H1 (cell line): ENCODE results near the gene VPS13D. TPM values are rescaled to one million over a fixed set of nuclear protein-coding genes. Genes with fewer than 3 reads are reported as not detected.

Experiments
- CTCF ChIA-PET: fragments of 300-600 bp; sonication (Branson Sonifier 250); formaldehyde crosslinking; loops from one replicate; lab custom pipeline; 2021; ENCODE audit not compliant: partially characterized antibody; lab: Charles Lee
- POLR2A ChIA-PET: fragments of 300-600 bp; sonication (Branson Sonifier 250); formaldehyde crosslinking; loops from one replicate; lab custom pipeline; 2021; ENCODE audit warnings: inconsistent platforms; ENCODE audit not compliant: partially characterized antibody; lab: Charles Lee
- DNase-seq, 2 experiments: peaks; one replicate each; pipeline versions ENCODE4 v3.0.0 to v3.0.0-alpha.2; 2010 to 2022; ENCODE audit warnings: low spot score in 2 of 2, low read depth in 1 of 2, mixed read lengths in 1 of 2
- FAIRE-seq: peaks from 2 replicates; lab custom pipeline; 2011; peaks lifted over from hg19 to GRCh38; lab: Jason Lieb, UNC
- H2AFZ ChIP-seq: 2 replicates; pipeline ENCODE4 v1.8.1; 2012; ENCODE audit warnings: low read length, inconsistent platforms
- H2AK5ac ChIP-seq: 2 replicates; pipeline ENCODE4 v1.6.1; 2013; ENCODE audit warnings: low read depth, low read length
- H2BK120ac ChIP-seq: replicated peaks from 2 replicates; pipeline ENCODE3; 2013; ENCODE audit warnings: low read depth, low read length, inconsistent platforms
- H2BK12ac ChIP-seq: 2 replicates; pipeline ENCODE4 v1.6.1; 2013; ENCODE audit warnings: low read depth, low read length
- H2BK15ac ChIP-seq: 2 replicates; pipeline ENCODE4 v1.6.1; 2013; ENCODE audit warnings: low read length
- H2BK20ac ChIP-seq: 2 replicates; pipeline ENCODE4 v1.6.1; 2013; ENCODE audit warnings: low read length
- H2BK5ac ChIP-seq: 2 replicates; pipeline ENCODE4 v1.6.1; 2013; ENCODE audit warnings: low read depth, low read length
- H3K14ac ChIP-seq: 2 replicates; pipeline ENCODE4 v1.6.1; 2013; ENCODE audit warnings: inconsistent platforms; ENCODE audit not compliant: insufficient read length
- H3K18ac ChIP-seq: 2 replicates; pipeline ENCODE4 v1.6.1; 2013; ENCODE audit warnings: low read length; ENCODE audit errors: extremely low read depth
- H3K23ac ChIP-seq: 2 replicates; pipeline ENCODE4 v1.6.1; 2013; ENCODE audit warnings: inconsistent platforms; ENCODE audit not compliant: insufficient read length
- H3K23me2 ChIP-seq: 2 replicates; pipeline ENCODE4 v1.6.1; 2013; ENCODE audit warnings: low read depth, low read length
- H3K27ac ChIP-seq: 2 replicates; pipeline ENCODE4 v1.6.1; 2011; ENCODE audit warnings: low read depth, low read length, inconsistent platforms
- H3K27me3 ChIP-seq, 4 experiments: replicated peaks in 1 of 4; 1 replicate in 1 of 4; 2 replicates in 3 of 4; pipeline versions ENCODE4 v1.6.1 to v1.8.1; 2011 to 2013; ENCODE audit warnings: low read length in 3 of 4, mild to moderate bottlenecking in 3 of 4, inconsistent platforms in 2 of 4, mixed read lengths in 2 of 4, moderate library complexity in 1 of 4; ENCODE audit not compliant: control insufficient read depth in 3 of 4, insufficient read depth in 3 of 4; ENCODE audit errors: extremely low read depth in 1 of 4
- H3K36me3 ChIP-seq, 4 experiments: 2 replicates each; pipeline versions ENCODE4 v1.6.1 to v1.8.1; 2011 to 2013; ENCODE audit warnings: mild to moderate bottlenecking in 4 of 4, low read length in 3 of 4, moderate library complexity in 2 of 4, control low read depth in 1 of 4, inconsistent platforms in 1 of 4; ENCODE audit not compliant: insufficient read depth in 4 of 4, control insufficient read depth in 2 of 4
- H3K4ac ChIP-seq: replicated peaks from 2 replicates; pipeline ENCODE3; 2013; ENCODE audit warnings: low read length, low read depth, mixed read lengths, inconsistent platforms; ENCODE audit not compliant: insufficient read length
- H3K4me1 ChIP-seq, 4 experiments: replicated peaks in 1 of 4; 1 replicate in 1 of 4; 2 replicates in 3 of 4; pipeline versions ENCODE4 v1.6.1 to v1.8.1; 2011 to 2013; ENCODE audit warnings: low read length in 3 of 4, inconsistent platforms in 2 of 4, mixed read lengths in 1 of 4; ENCODE audit not compliant: insufficient read depth in 4 of 4, control insufficient read depth in 3 of 4
- H3K4me2 ChIP-seq, 2 experiments: 2 replicates each; pipeline versions ENCODE4 v1.6.1 to v1.8.1; 2011 to 2013; ENCODE audit warnings: low read depth in 2 of 2, low read length in 2 of 2, control low read depth in 1 of 2, inconsistent platforms in 1 of 2, mild to moderate bottlenecking in 1 of 2; ENCODE audit not compliant: insufficient read depth in 1 of 2
- H3K4me3 ChIP-seq, 4 experiments: fragments of 200-600, 300-600 bp in 1 of 4; sonication (generic), shearing (Covaris generic), sonication (Bioruptor Twin) in 1 of 4; 2 replicates each; pipeline versions ENCODE4 v1.5.1 to v1.8.1; 2011 to 2016; ENCODE audit warnings: low read length in 4 of 4, low read depth in 3 of 4, control low read depth in 2 of 4, inconsistent platforms in 2 of 4, mild to moderate bottlenecking in 2 of 4, mixed read lengths in 1 of 4, moderate library complexity in 1 of 4; ENCODE audit not compliant: insufficient read depth in 2 of 4; ENCODE audit errors: extremely low read depth in 1 of 4
- H3K56ac ChIP-seq: replicated peaks from 2 replicates; pipeline ENCODE3; 2013; ENCODE audit warnings: low read depth, mild to moderate bottlenecking, mixed read lengths, low read length, inconsistent platforms; ENCODE audit not compliant: insufficient read length
- H3K79me1 ChIP-seq: 2 replicates; pipeline ENCODE4 v1.6.1; 2013; ENCODE audit warnings: low read depth, low read length, control low read depth
- H3K79me2 ChIP-seq, 2 experiments: 2 replicates each; pipeline versions ENCODE4 v1.6.1 to v1.8.1; 2012 to 2013; ENCODE audit warnings: low read length in 2 of 2, mild to moderate bottlenecking in 2 of 2, inconsistent platforms in 1 of 2; ENCODE audit not compliant: insufficient read depth in 2 of 2, control insufficient read depth in 1 of 2
- H3K9ac ChIP-seq, 4 experiments: replicated peaks in 1 of 4; 1 replicate in 1 of 4; 2 replicates in 3 of 4; pipeline versions ENCODE4 v1.6.1 to v1.8.1; 2011 to 2013; ENCODE audit warnings: low read depth in 3 of 4, low read length in 3 of 4, control low read depth in 2 of 4, mild to moderate bottlenecking in 2 of 4, moderate library complexity in 2 of 4, inconsistent platforms in 1 of 4; ENCODE audit errors: extremely low read depth in 1 of 4
- H3K9me3 ChIP-seq, 2 experiments: 2 replicates each; pipeline versions ENCODE4 v1.6.1 to v1.8.1; 2012 to 2013; ENCODE audit warnings: mild to moderate bottlenecking in 2 of 2, moderate library complexity in 2 of 2, control low read depth in 1 of 2, inconsistent platforms in 1 of 2, low read depth in 1 of 2, low read length in 1 of 2, mixed read lengths in 1 of 2; ENCODE audit not compliant: insufficient read depth in 2 of 2
- H4K20me1 ChIP-seq, 2 experiments: replicated peaks in 1 of 2; 2 replicates each; pipeline versions ENCODE3 to v1.8.1; 2011 to 2013; ENCODE audit warnings: inconsistent platforms in 2 of 2, low read length in 2 of 2, mild to moderate bottlenecking in 1 of 2; ENCODE audit not compliant: insufficient read depth in 2 of 2, control insufficient read depth in 1 of 2
- H4K5ac ChIP-seq: 2 replicates; pipeline ENCODE4 v1.6.1; 2013; ENCODE audit warnings: low read length, low read depth, mixed read lengths, inconsistent platforms; ENCODE audit not compliant: insufficient read length
- H4K8ac ChIP-seq: 2 replicates; pipeline ENCODE4 v1.8.0; 2013; ENCODE audit warnings: mild to moderate bottlenecking, moderate library complexity, low read length, inconsistent platforms; ENCODE audit not compliant: insufficient read depth; ENCODE audit errors: extremely low read depth
- H4K91ac ChIP-seq: replicated peaks from 2 replicates; pipeline ENCODE3; 2013; ENCODE audit warnings: low read length, mixed read lengths, inconsistent platforms; ENCODE audit not compliant: insufficient read length
- ASH2L ChIP-seq: fragments of 200-600, 300-600 bp; sonication (generic); IDR thresholded peaks from one replicate; pipeline ENCODE4 v1.7.1; 2017; ENCODE audit warnings: low read length
- ATF3 ChIP-seq: IDR thresholded peaks from 2 replicates; pipeline ENCODE4 v1.6.1; 2011; ENCODE audit warnings: low read depth, mild to moderate bottlenecking, low read length; ENCODE audit not compliant: insufficient read depth
- EZH2 ChIP-seq: fragments of 200-600 bp; sonication (generic); IDR thresholded peaks from 2 replicates; pipeline ENCODE4 v1.7.1; 2012; ENCODE audit warnings: low read depth, mild to moderate bottlenecking, moderate library complexity, low read length, inconsistent platforms; ENCODE audit not compliant: severe bottlenecking
- KDM4A ChIP-seq: IDR thresholded peaks from one replicate; pipeline ENCODE4 v1.7.1; 2012; ENCODE audit warnings: low read depth, mild to moderate bottlenecking, moderate library complexity, low read length, inconsistent platforms; ENCODE audit not compliant: severe bottlenecking
- WGBS, 2 experiments: shearing (Covaris generic) in 1 of 2; methylation state at CpG; one replicate each; pipeline versions ENCODE4 v1.1.6 to v1.1.7; 2013 to 2015; ENCODE audit warnings: low lambda C conversion rate in 2 of 2, mixed read lengths in 2 of 2, inconsistent platforms in 1 of 2, low coverage in 1 of 2, missing lambda C conversion rate in 1 of 2; ENCODE audit not compliant: insufficient replicate concordance in 2 of 2, insufficient coverage in 1 of 2, insufficient read length in 1 of 2; ENCODE audit errors: extremely low coverage in 1 of 2, missing lambda C conversion rate in 1 of 2; 5-methylcytosine and 5-hydroxymethylcytosine counted together
- polyA plus RNA-seq, 7 experiments: library from polyadenylated mRNA; depleted of rRNA in 3 of 7; stranded (reverse) in 5 of 7; unstranded in 2 of 7; fragments of >200 nt in 5 of 7; fragments of 200-250 nt in 2 of 7; gene quantifications; 1 replicate in 5 of 7; 2 replicates in 1 of 7; 4 replicates in 1 of 7; pipeline versions ENCODE4 v1.2.1 to v1.2.3, GENCODE V29; 2011 to 2013; ENCODE audit warnings: missing spikeins in 2 of 7, mixed read lengths in 2 of 7
- total RNA-seq: library from RNA; stranded (reverse); fragmentation: NEBNext Ultra II Directional; extraction: Animal tissue kit (Norgen Biotek cat#: 25700); gene quantifications from 2 replicates; pipeline ENCODE4 v1.2.1, GENCODE V29; 2021

VPS13D gene
- total and polyA plus RNA-seq, 2 of the 8 experiments (the other 6 are each of a cell fraction or from before 2014, with no cell fraction given) = 10.9 to 31.2 TPM

- Histone ChIP-seq H3K4me1 (peaks cover 0 to 9% (median 6%) of the 10 kb centered on the region in 4 experiments; a peak in 5 of 7 replicates), H3K79me2 (no peaks in the 10 kb centered on the region), H3K79me1 (no peaks in the 10 kb centered on the region), H4K91ac (no peak overlapping the region), H3K9ac (no peak overlapping the region), H3K23ac (no peak overlapping the region), H4K5ac (no peak overlapping the region), H2BK5ac (no peak overlapping the region), H2BK12ac (no peak overlapping the region), H2AFZ (no peak overlapping the region), H3K4me3 (no peak overlapping the region), H3K56ac (no peak overlapping the region), H3K27me3 (no peaks in the 10 kb centered on the region), H2BK15ac (no peak overlapping the region), H3K14ac (no peak overlapping the region), H3K36me3 (no peaks in the 10 kb centered on the region), H4K8ac (no peak overlapping the region), H3K23me2 (no peaks in the 10 kb centered on the region), H2AK5ac (no peak overlapping the region), H3K9me3 (peaks cover 0 to 13% of the 10 kb centered on the region in 2 experiments; a peak in 1 of 4 replicates), H3K4me2 (no peak overlapping the region), H2BK20ac (no peak overlapping the region), H3K18ac (no peak overlapping the region), H2BK120ac (no peak overlapping the region), H3K4ac (no peak overlapping the region), H3K27ac (no peak overlapping the region), H4K20me1 (no peaks in the 10 kb centered on the region)
- ChIA-PET CTCF (interaction anchor here (0.7 to 9.7 kb wide), 12 partner anchors 8 to 104 kb away, joined by 3 to 165 read pairs (median 5); no protein-coding TSS in a partner anchor), POLR2A (interaction anchor here (0.8 to 0.9 kb wide), 2 partner anchors 24 to 275 kb away, joined by 3 to 4 read pairs; no protein-coding TSS in a partner anchor)
- DNase-seq (no peak), FAIRE-seq (no peak)
- 76% methylated on average over 7 of the region's 7 CpGs; no CpG with 5 or more reads in 1 of the 2 experiments for WGBS, 2 experiments
- TF ChIP-seq ASH2L (no peak), KDM4A (no peak), ATF3 (no peak), EZH2 (no peak)
Measured at GRCh38 chr1:12183095-12183794, 46.6 kb upstream of the VPS13D start.
